Measurements from ENCODE around the gene AEBP2. TPM values are rescaled to one million over a fixed set of nuclear protein-coding genes. Genes with fewer than 3 reads are reported as not detected.

AEBP2 gene
- total RNA-seq, 1 donor from 2014 or later, result 61.7 TPM

- DNase-seq (ENCODE audit: low read depth), result no peak
Measured at GRCh38 chr12:19553175-19553574, 113.9 kb downstream of the AEBP2 start.

DNA sequence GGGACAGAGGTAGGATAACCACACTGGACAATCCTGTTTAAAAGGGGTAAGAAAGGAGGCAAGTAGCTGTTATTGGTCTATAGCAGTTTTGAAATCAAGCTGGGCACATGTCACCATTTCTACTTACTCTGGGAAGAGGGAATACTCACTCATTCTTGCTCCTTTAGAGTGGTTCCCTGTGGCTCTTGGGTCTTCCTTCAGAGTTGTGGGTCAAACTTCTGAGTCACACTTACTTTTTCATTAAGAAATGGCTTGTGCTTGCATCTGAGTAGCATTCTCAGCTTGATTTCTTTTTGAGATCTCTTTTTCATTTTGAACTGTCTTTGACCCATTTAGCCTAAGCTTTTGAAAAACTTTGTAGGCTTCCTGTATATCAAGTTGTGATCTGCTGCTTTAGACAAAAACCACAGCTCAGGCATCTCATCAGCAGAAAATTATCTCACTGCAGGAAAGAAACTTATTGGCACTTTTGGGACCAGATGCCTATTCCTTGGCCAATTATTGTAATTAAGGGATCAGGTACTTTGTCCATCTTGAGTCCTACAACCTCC, 122.2 kb downstream of the AEBP2 start:
- peak; percentile 18 for DNase-seq (ENCODE audit: low read depth)

Data from renal cortical epithelial cell (primary cell).